Measurements from ENCODE around the gene SLC26A11. TPM values are rescaled to one million over a fixed set of nuclear protein-coding genes. Genes with fewer than 3 reads are reported as not detected.

SLC26A11 gene
- total RNA-seq, 1 experiment from 2014 or later = 17.7 TPM

DNA sequence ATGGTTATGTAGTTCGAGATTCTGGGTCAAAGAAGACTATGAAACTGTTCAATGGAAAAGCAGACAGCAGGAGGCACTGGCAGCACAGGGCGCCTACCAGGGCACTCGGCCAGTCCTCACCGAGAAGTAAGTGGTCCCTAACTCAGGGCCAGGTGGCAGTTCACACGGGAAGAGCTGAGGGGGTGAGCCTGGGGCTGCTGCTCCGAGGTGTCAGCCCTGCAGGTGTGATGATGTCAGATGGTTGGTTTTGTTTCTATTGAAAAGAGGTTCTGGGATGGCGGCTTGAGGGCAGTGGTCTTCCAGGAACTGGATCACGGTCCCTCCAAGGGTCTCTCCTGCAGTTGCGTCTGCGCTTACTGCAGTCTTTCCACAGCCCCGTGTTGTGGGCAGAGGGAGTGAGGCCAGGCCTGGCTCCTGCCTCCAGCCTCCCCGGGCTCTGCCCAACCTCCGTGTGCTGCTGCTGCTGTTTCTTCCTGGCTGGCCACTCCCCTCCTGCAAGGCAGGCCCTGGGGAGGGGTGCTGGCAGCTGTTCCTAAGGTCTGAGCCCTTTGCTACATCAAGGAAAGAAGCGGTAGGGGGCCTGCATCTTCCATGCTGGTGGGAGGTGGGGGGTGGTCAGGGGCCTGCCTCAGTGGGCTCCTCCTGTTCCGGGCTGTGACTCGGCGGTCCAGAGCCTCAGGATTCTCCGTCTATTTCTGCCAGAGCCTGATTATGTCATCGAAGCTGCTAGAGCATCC, 63.1 kb downstream of the SLC26A11 start:
- Histone ChIP-seq H3K79me2 (ENCODE audit: insufficient read depth, low read length) (no peaks in the 10 kb centered on the region), H3K9me3 (ENCODE audit: control insufficient read depth in 1 of 2, insufficient read depth in 1 of 2, low read depth in 1 of 2, low read length in 2 of 2) (no peaks in the 10 kb centered on the region), H3K4me2 (ENCODE audit: low read length) (no peak overlapping the region), H3K36me3 (ENCODE audit: control insufficient read depth in 1 of 2, insufficient read depth in 2 of 2, low read length in 2 of 2) (no peaks in the 10 kb centered on the region), H4K20me1 (ENCODE audit: insufficient read depth) (peaks cover 4% of the 10 kb centered on the region; the same call in 1 of the 2 replicates), H3K4me1 (ENCODE audit: control insufficient read depth in 1 of 2, insufficient read depth in 2 of 2, low read length in 2 of 2) (peaks cover 0 to 5% of the 10 kb centered on the region in 2 experiments; a peak in 1 of 4 replicates), H3K9me2 (ENCODE audit: insufficient read depth) (no peaks in the 10 kb centered on the region), H3K27ac (ENCODE audit: low read depth, low read length) (no peak overlapping the region), H3K27me3 (ENCODE audit: insufficient read depth, low read length) (no peaks in the 10 kb centered on the region), H3K4me3 (replicated peaks in 1 of 2; ENCODE audit: low read depth in 1 of 2, low read length in 2 of 2) (no peak overlapping the region), H3K9ac (ENCODE audit: low read length) (no peak overlapping the region), H2AFZ (ENCODE audit: low read depth, low read length, poor library complexity, severe bottlenecking) (no peak overlapping the region)
- no TSS peak for BruUV-seq (replicated peaks)
- POLR2A ChIA-PET = no interaction called here
- TF ChIP-seq POLR2AphosphoS5 (IDR thresholded peaks at IDR 0.05; ENCODE audit: low read depth, low read length) (0 out of 2 replicates have a peak, but pooled peaks have one; percentile 13), EZH2phosphoT487 (IDR thresholded peaks at IDR 0.05; ENCODE audit: borderline replicate concordance) (no peak)
- DNase-seq (ENCODE audit: low read depth, low spot score) (no peak), ATAC-seq (no peak)
- CTCF ChIA-PET = no interaction called here
- RAD21 ChIA-PET (ENCODE audit: low non-redundant PET in 1 of 2, low total read pairs in 2 of 2, uncharacterized antibody in 2 of 2, unreplicated experiment in 2 of 2) = no interaction called here
- intact Hi-C loops (cut with micrococcal nuclease) = no loop called here

DNA sequence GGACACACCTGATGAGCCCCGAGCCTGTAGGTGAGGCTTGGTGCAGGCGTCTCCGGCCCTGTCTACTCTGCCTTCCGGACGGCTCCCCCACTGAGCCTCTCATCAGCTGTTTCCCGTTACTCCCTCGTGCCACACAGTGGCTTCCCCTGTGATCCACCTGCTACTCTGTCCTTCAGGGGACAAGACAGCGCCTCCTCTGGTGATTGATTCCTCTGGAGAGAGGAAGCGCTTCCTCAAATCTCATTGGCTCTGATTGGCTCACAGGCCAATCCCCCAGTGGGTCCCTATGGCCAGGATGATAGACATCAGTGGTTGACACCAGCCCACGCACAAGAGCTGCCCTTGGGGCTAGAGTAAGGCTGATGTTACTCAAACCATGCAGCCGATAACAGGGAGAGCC, 64.4 kb downstream of the SLC26A11 start:
- ATAC-seq = peak; percentile 73
- no peaks in the 10 kb centered on the region for H3K9me2 ChIP-seq (ENCODE audit: insufficient read depth)
- no peaks in the 10 kb centered on the region for H3K4me1 ChIP-seq (ENCODE audit: control insufficient read depth in 1 of 2, insufficient read depth in 2 of 2, low read length in 2 of 2)
- H3K36me3 ChIP-seq (ENCODE audit: control insufficient read depth in 1 of 2, insufficient read depth in 2 of 2, low read length in 2 of 2) = peaks cover 0 to 4% of the 10 kb centered on the region in 2 experiments; a peak in 1 of 4 replicates
- H3K4me2 ChIP-seq (ENCODE audit: low read length) = no peak overlapping the region
- no peak overlapping the region for H3K9ac ChIP-seq (ENCODE audit: low read length)
- H3K27ac ChIP-seq (ENCODE audit: low read depth, low read length) = no peak overlapping the region
- H3K9me3 ChIP-seq (ENCODE audit: control insufficient read depth in 1 of 2, insufficient read depth in 1 of 2, low read depth in 1 of 2, low read length in 2 of 2) = no peaks in the 10 kb centered on the region
- H2AFZ ChIP-seq (ENCODE audit: low read depth, low read length, poor library complexity, severe bottlenecking) = no peak overlapping the region
- TF ChIP-seq JUND (IDR thresholded peaks at IDR 0.05) (no peak), CTCF (IDR thresholded peaks at IDR 0.05 in 2 of 3, conservative IDR thresholded peaks at IDR 0.05 in 1 of 3; ENCODE audit: borderline replicate concordance in 1 of 3, insufficient read depth in 1 of 3, low read depth in 2 of 3, low read length in 2 of 3) (peak; percentile 6 to 44 (median 43); a peak in 4 of 6 replicates)
- no peaks in the 10 kb centered on the region for H3K79me2 ChIP-seq (ENCODE audit: insufficient read depth, low read length)
- ChIA-PET RAD21 (ENCODE audit: low non-redundant PET in 1 of 2, low total read pairs in 2 of 2, uncharacterized antibody in 2 of 2, unreplicated experiment in 2 of 2) (no interaction called here), POLR2A (no interaction called here), CTCF (interaction anchor here (0.6 to 0.9 kb wide), 2 partner anchors 11 to 20 kb away, joined by 3 read pairs; no protein-coding TSS in a partner anchor)
- peaks cover 4% of the 10 kb centered on the region; the same call in 1 of the 2 replicates for H4K20me1 ChIP-seq (ENCODE audit: insufficient read depth)
- no TSS peak for BruUV-seq (replicated peaks)
- DNase-seq (ENCODE audit: low read depth, low spot score) = no peak
- H3K4me3 ChIP-seq (replicated peaks in 1 of 2; ENCODE audit: low read depth in 1 of 2, low read length in 2 of 2) = no peak overlapping the region
- no peaks in the 10 kb centered on the region for H3K27me3 ChIP-seq (ENCODE audit: insufficient read depth, low read length)
- intact Hi-C loops (cut with micrococcal nuclease) = no loop called here

All from HCT116 (cell line).